Measurements from ENCODE around the gene ZBTB16. TPM values are rescaled to one million over a fixed set of nuclear protein-coding genes. Genes with fewer than 3 reads are reported as not detected.

Gene ZBTB16
- total and polyA plus RNA-seq, 2 of the 4 experiments (the other 2 are of a cell fraction), result not detected

DNA sequence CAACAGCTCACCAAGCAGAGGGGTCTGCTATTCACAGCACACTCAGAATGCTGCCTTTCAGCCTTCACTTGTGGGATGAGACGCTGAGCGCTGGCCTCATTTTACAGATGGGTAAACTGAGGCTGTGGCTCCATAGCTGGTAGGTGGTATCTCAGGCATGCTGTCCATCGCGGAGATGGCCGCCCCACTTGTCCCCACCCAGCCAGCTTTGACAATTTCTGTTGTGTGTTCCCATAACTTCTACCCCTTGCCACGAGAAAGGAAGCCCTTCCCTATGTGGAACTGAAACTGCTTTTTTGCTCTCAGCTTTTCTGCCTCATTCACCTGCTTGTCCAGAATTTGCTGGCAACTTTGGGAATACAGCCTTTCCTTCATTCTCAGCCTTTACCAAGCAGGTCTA is 200.6 kb downstream of the ZBTB16 start:
- no TSS peak for BruUV-seq (replicated peaks)
- 56% methylated on average over 2 of the region's 6 CpGs; no CpG with 5 or more reads in 1 of the 2 experiments for WGBS, 2 experiments (ENCODE audit: extremely low coverage in 2 of 2, insufficient read length in 1 of 2)
- H4K91ac ChIP-seq (ENCODE audit: insufficient read depth, low read depth, low read length), result no peak overlapping the region

More for the DNA sequence above, 200.6 kb downstream of the ZBTB16 start:
- Histone ChIP-seq H3K56ac (ENCODE audit: extremely low read depth, insufficient read depth, low read length) (no peak overlapping the region), H3K9me3 (ENCODE audit: control insufficient read depth, insufficient read depth, low read length) (no peaks in the 10 kb centered on the region), H3K4me1 (ENCODE audit: control insufficient read depth, insufficient read depth, low read length) (no peaks in the 10 kb centered on the region), H2AFZ (replicated peaks; ENCODE audit: low read length, poor library complexity) (no peak overlapping the region), H3K9ac (ENCODE audit: low read depth, low read length) (no peak overlapping the region), H3K18ac (ENCODE audit: low read depth, low read length) (no peak overlapping the region), H4K20me1 (ENCODE audit: insufficient read depth, low read length) (no peaks in the 10 kb centered on the region), H3K23ac (ENCODE audit: low read depth, low read length) (no peak overlapping the region), H2AK9ac (replicated peaks; ENCODE audit: low read depth, low read length, poor library complexity) (no peak overlapping the region), H2BK15ac (ENCODE audit: low read depth, low read length) (no peak overlapping the region), H3K4me3 (ENCODE audit: insufficient read depth, low read depth, low read length) (no peak overlapping the region), H2BK5ac (ENCODE audit: low read depth, low read length, poor library complexity, severe bottlenecking) (no peak overlapping the region), H4K5ac (ENCODE audit: low read depth, low read length) (no peak overlapping the region), H4K8ac (ENCODE audit: low read depth in 2 of 2, low read length in 2 of 2) (no peak overlapping the region), H2BK120ac (ENCODE audit: low read depth, low read length) (no peak overlapping the region), H3K4ac (ENCODE audit: low read depth, low read length) (no peak overlapping the region), H3K27ac (ENCODE audit: insufficient read depth, low read length) (no peak overlapping the region), H3K4me2 (ENCODE audit: low read depth, low read length) (no peak overlapping the region), H3K14ac (replicated peaks; ENCODE audit: low read depth, low read length) (no peak overlapping the region), H2AK5ac (ENCODE audit: low read depth, low read length) (no peak overlapping the region), H3K27me3 (ENCODE audit: control insufficient read depth, insufficient read depth, low read length) (peaks cover 47% of the 10 kb centered on the region), H3K36me3 (ENCODE audit: control insufficient read depth, insufficient read depth, low read length) (no peaks in the 10 kb centered on the region), H2BK20ac (ENCODE audit: low read depth, low read length) (no peak overlapping the region), H3K79me1 (ENCODE audit: low read depth in 1 of 2, low read length in 2 of 2) (no peaks in the 10 kb centered on the region), H3K9me1 (ENCODE audit: insufficient read depth, low read length) (no peaks in the 10 kb centered on the region)
- TF ChIP-seq RAD21 (IDR thresholded peaks at IDR 0.05; ENCODE audit: low read length) (no peak), MXI1 (IDR thresholded peaks at IDR 0.05; ENCODE audit: borderline replicate concordance, low read depth, low read length) (no peak), SMC3 (IDR thresholded peaks at IDR 0.05; ENCODE audit: low read depth, low read length) (no peak), FOS (IDR thresholded peaks at IDR 0.05; ENCODE audit: low read depth, low read length) (no peak), RCOR1 (IDR thresholded peaks at IDR 0.05; ENCODE audit: insufficient replicate concordance, low read length) (no peak), MAZ (IDR thresholded peaks at IDR 0.05; ENCODE audit: borderline replicate concordance, low read depth, low read length) (no peak), BHLHE40 (IDR thresholded peaks at IDR 0.05; ENCODE audit: low read depth, low read length) (no peak), MAFK (IDR thresholded peaks at IDR 0.05; ENCODE audit: low read depth, low read length) (no peak), NFE2L2 (IDR thresholded peaks at IDR 0.05; ENCODE audit: low read depth, low read length) (no peak), CHD1 (IDR thresholded peaks at IDR 0.05; ENCODE audit: low read depth, low read length) (no peak)
- TF ChIP-seq, protein P1, sequence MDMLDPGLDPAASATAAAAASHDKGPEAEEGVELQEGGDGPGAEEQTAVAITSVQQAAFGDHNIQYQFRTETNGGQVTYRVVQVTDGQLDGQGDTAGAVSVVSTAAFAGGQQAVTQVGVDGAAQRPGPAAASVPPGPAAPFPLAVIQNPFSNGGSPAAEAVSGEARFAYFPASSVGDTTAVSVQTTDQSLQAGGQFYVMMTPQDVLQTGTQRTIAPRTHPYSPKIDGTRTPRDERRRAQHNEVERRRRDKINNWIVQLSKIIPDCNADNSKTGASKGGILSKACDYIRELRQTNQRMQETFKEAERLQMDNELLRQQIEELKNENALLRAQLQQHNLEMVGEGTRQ (IDR thresholded peaks at IDR 0.05; ENCODE audit: low read depth, low read length), result no peak
- TF ChIP-seq, protein P2, sequence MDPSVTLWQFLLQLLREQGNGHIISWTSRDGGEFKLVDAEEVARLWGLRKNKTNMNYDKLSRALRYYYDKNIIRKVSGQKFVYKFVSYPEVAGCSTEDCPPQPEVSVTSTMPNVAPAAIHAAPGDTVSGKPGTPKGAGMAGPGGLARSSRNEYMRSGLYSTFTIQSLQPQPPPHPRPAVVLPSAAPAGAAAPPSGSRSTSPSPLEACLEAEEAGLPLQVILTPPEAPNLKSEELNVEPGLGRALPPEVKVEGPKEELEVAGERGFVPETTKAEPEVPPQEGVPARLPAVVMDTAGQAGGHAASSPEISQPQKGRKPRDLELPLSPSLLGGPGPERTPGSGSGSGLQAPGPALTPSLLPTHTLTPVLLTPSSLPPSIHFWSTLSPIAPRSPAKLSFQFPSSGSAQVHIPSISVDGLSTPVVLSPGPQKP (IDR thresholded peaks at IDR 0.05; ENCODE audit: borderline replicate concordance, low read depth, low read length), result no peak
- TF ChIP-seq, protein P3, sequence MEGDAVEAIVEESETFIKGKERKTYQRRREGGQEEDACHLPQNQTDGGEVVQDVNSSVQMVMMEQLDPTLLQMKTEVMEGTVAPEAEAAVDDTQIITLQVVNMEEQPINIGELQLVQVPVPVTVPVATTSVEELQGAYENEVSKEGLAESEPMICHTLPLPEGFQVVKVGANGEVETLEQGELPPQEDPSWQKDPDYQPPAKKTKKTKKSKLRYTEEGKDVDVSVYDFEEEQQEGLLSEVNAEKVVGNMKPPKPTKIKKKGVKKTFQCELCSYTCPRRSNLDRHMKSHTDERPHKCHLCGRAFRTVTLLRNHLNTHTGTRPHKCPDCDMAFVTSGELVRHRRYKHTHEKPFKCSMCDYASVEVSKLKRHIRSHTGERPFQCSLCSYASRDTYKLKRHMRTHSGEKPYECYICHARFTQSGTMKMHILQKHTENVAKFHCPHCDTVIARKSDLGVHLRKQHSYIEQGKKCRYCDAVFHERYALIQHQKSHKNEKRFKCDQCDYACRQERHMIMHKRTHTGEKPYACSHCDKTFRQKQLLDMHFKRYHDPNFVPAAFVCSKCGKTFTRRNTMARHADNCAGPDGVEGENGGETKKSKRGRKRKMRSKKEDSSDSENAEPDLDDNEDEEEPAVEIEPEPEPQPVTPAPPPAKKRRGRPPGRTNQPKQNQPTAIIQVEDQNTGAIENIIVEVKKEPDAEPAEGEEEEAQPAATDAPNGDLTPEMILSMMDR (conservative IDR thresholded peaks at IDR 0.05; ENCODE audit: low read depth, low read length), result no peak
- ChIA-PET CTCF (interaction anchor here (0.9 to 4.5 kb wide), 9 partner anchors 8 to 523 kb away, joined by 3 to 43 read pairs (median 4); no protein-coding TSS in a partner anchor), POLR2A (ENCODE audit: unreplicated experiment) (no interaction called here)
- dilution Hi-C loops (cut with HindIII; ENCODE audit: low sequenced_read_pairs, unreplicated experiment) (no loop called here), in situ Hi-C loops (cut with MboI; ENCODE audit: low sequenced_read_pairs) (loop anchor here (5.0 kb wide), 2 partner anchors 223 to 363 kb away; no protein-coding TSS in a partner anchor), intact Hi-C loops (cut with micrococcal nuclease) (loop anchor here (5.0 kb wide), 2 partner anchors 98 to 953 kb away; no protein-coding TSS in a partner anchor)
- DNase-seq (no peak), ATAC-seq (ENCODE audit: low read depth) (no peak)

Data from IMR-90 (cell line).